ENCODE results near the gene TMEM232.

The TMEM232 gene

GRCh38 chr5:110549301-110549700, 177.2 kb downstream of the TMEM232 start:
- TF ChIP-seq CTCF (conservative IDR thresholded peaks at IDR 0.05; ENCODE audit: low read depth, low read length): no peak
- H3K4me3 ChIP-seq (ENCODE audit: low read depth, low read length): no peak overlapping the region
- DNase-seq (ENCODE audit: low read depth): no peak

GRCh38 chr5:110548171-110548570, 178.3 kb downstream of the TMEM232 start:
- H3K4me3 ChIP-seq (ENCODE audit: low read depth, low read length): no peak overlapping the region
- no peak for TF ChIP-seq CTCF (conservative IDR thresholded peaks at IDR 0.05; ENCODE audit: low read depth, low read length)
- no peak for DNase-seq (ENCODE audit: low read depth)

GRCh38 chr5:110547495-110547894, 179.0 kb downstream of the TMEM232 start:
- TF ChIP-seq CTCF (conservative IDR thresholded peaks at IDR 0.05; ENCODE audit: low read depth, low read length): no peak
- DNase-seq (ENCODE audit: low read depth): no peak
- H3K4me3 ChIP-seq (ENCODE audit: low read depth, low read length): no peak overlapping the region

GRCh38 chr5:110545716-110546115, 180.8 kb downstream of the TMEM232 start:
- no peak for TF ChIP-seq CTCF (conservative IDR thresholded peaks at IDR 0.05; ENCODE audit: low read depth, low read length)
- no peak for DNase-seq (ENCODE audit: low read depth)
- H3K4me3 ChIP-seq (ENCODE audit: low read depth, low read length): no peak overlapping the region

- no peak overlapping the region for H3K4me3 ChIP-seq (ENCODE audit: low read depth, low read length)
- DNase-seq (ENCODE audit: low read depth): no peak
- TF ChIP-seq CTCF (conservative IDR thresholded peaks at IDR 0.05; ENCODE audit: low read depth, low read length): no peak
Observed at GRCh38 chr5:110544603-110545002, 181.9 kb downstream of the TMEM232 start.

GRCh38 chr5:110542949-110543348, 183.5 kb downstream of the TMEM232 start:
- no peak overlapping the region for H3K4me3 ChIP-seq (ENCODE audit: low read depth, low read length)
- no peak for DNase-seq (ENCODE audit: low read depth)
- TF ChIP-seq CTCF (conservative IDR thresholded peaks at IDR 0.05; ENCODE audit: low read depth, low read length): no peak
